HepG2 (cell line): ENCODE results near the gene TBC1D20. TPM values are rescaled to one million over a fixed set of nuclear protein-coding genes. Genes with fewer than 3 reads are reported as not detected.

Experiments used
- CENPBD1 ChIP-seq: sonication (generic); formaldehyde crosslinking; IDR thresholded peaks from 2 replicates; pipeline ENCODE4 v1.8.0; 2022; ENCODE audit warnings: missing genetic modification reagents, low read depth, mild to moderate bottlenecking, borderline replicate concordance
- DMTF1 ChIP-seq: sonication (generic); formaldehyde crosslinking; IDR thresholded peaks from 2 replicates; pipeline ENCODE4 v1.4.0; 2020; ENCODE audit warnings: mild to moderate bottlenecking, missing genetic modification reagents
- DPF2 ChIP-seq: sonication (generic); formaldehyde crosslinking; IDR thresholded peaks from 2 replicates; pipeline ENCODE4 v1.4.0; 2020; ENCODE audit warnings: mild to moderate bottlenecking, low read depth, missing genetic modification reagents, borderline replicate concordance
- GATAD2A ChIP-seq: IDR thresholded peaks from 2 replicates; pipeline ENCODE4 v1.6.1; 2016
- HNF1B ChIP-seq: sonication (generic); formaldehyde crosslinking; IDR thresholded peaks from 2 replicates; pipeline ENCODE4 v1.5.1; 2020; ENCODE audit warnings: mild to moderate bottlenecking, moderate library complexity, missing genetic modification reagents
- HOXD1 ChIP-seq: sonication (generic); formaldehyde crosslinking; IDR thresholded peaks from 2 replicates; pipeline ENCODE4 v1.5.0; 2020; ENCODE audit warnings: missing genetic modification reagents
- MTA1 ChIP-seq: sonication (generic); formaldehyde crosslinking; IDR thresholded peaks from 2 replicates; pipeline ENCODE4 v1.4.0; 2020; ENCODE audit warnings: missing genetic modification reagents, mild to moderate bottlenecking, borderline replicate concordance
- MZF1 ChIP-seq: sonication (generic); formaldehyde crosslinking; IDR thresholded peaks from 2 replicates; pipeline ENCODE4 v1.8.1; 2023; ENCODE audit warnings: mild to moderate bottlenecking, missing genetic modification reagents, borderline replicate concordance
- SKIL ChIP-seq: sonication (generic); formaldehyde crosslinking; IDR thresholded peaks from 2 replicates; pipeline ENCODE4 v1.8.0; 2022; ENCODE audit warnings: missing genetic modification reagents, mild to moderate bottlenecking, moderate library complexity, borderline replicate concordance
- SP4 ChIP-seq: sonication (generic); formaldehyde crosslinking; IDR thresholded peaks from 2 replicates; pipeline ENCODE4 v1.8.1; 2023; ENCODE audit warnings: mild to moderate bottlenecking, missing genetic modification reagents
- TCF7L2 ChIP-seq: IDR thresholded peaks from 2 replicates; pipeline ENCODE4 v1.6.1; 2011; ENCODE audit warnings: mild to moderate bottlenecking, low read depth, low read length, moderate library complexity
- TOPORS ChIP-seq: sonication (generic); formaldehyde crosslinking; IDR thresholded peaks from 2 replicates; pipeline ENCODE4 v1.8.0; 2023; ENCODE audit warnings: mild to moderate bottlenecking, missing genetic modification reagents
- ZNF431 ChIP-seq: sonication (generic); formaldehyde crosslinking; IDR thresholded peaks from 2 replicates; pipeline ENCODE4 v1.9.0; 2022; ENCODE audit warnings: missing genetic modification reagents, low read depth, mild to moderate bottlenecking, borderline replicate concordance
- ZNF552 ChIP-seq: sonication (generic); formaldehyde crosslinking; IDR thresholded peaks from 2 replicates; pipeline ENCODE4 v1.9.0; 2022; ENCODE audit warnings: missing genetic modification reagents, mild to moderate bottlenecking, borderline replicate concordance
- ZNF816 ChIP-seq: sonication (generic); formaldehyde crosslinking; IDR thresholded peaks from 2 replicates; pipeline ENCODE4 v1.8.0; 2022; ENCODE audit warnings: missing genetic modification reagents, mild to moderate bottlenecking, borderline replicate concordance
- polyA plus RNA-seq, 8 experiments: library from polyadenylated mRNA; depleted of rRNA in 3 of 8; stranded (reverse) in 7 of 8; unstranded in 1 of 8; fragments of >200 nt; fragmentation: Illumina TruSeq in 4 of 8; extraction: Trizol in 4 of 8; gene quantifications; 2 replicates each; pipeline versions ENCODE4 v1.2.1 to v1.2.3, GENCODE V29; 2011 to 2016; ENCODE audit warnings: low read depth in 4 of 8, missing spikeins in 1 of 8, mixed read lengths in 1 of 8; ENCODE audit not compliant: insufficient read depth in 1 of 8
- total RNA-seq, 5 experiments: library from RNA; depleted of rRNA; stranded (reverse); fragments of >200 nt; fragmentation: Illumina TruSeq; extraction: Trizol; gene quantifications; 2 replicates each; pipeline ENCODE4 v1.2.3, GENCODE V29; 2016; ENCODE audit warnings: low read depth in 1 of 5
- TF ChIP-seq, protein P1 (sequence below): sonication (generic); formaldehyde crosslinking; IDR thresholded peaks from 2 replicates; pipeline ENCODE4 v1.4.0; 2020; ENCODE audit warnings: missing genetic modification reagents

TBC1D20 gene
- total and polyA plus RNA-seq, 2 of the 13 experiments (the other 11 are each of a cell fraction or from before 2014, with no cell fraction given) = 36.6 to 47.1 TPM

DNA sequence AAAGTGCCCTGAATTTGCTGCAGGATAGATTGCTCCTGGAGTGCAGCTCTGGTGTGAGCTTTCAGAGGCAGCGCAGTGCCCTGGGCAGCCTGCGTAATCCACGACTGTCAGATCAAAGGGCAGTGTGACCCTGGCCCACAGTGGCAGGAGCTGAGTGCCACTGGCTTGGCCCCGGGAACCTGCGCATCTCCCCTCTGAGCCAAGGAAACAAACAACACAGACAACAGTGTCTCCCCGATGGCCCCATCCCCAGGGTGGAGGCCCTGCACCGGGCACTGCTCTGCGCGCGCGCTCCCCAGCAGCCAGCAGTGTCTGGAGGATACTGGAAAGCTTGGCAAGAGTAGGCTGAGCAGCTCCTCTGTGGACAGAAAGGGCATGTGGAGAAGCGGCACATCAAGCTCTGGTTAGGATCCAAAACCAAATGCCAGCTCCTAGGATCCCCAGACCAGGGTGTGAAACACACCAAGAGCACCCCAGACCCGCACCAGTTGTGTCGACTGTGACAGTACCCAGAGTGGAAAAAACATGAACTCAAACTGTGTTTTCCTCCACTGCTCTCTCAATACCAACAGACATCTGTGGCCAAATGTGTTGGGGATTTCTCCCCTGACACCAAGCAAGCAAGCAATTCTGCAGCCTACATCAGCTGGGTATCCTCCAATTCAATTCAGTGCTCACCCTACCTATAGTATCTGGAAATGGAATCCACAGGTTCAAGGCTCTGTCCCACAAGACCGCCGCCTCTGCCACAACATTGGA, 27.5 kb downstream of the TBC1D20 start (continued):
- TF ChIP-seq DMTF1 (CRISPR knock-in tag) (no peak), MTA1 (CRISPR knock-in tag) (no peak), SP4 (CRISPR knock-in tag) (no peak), HNF1B (CRISPR knock-in tag) (no peak), TOPORS (no peak), TCF7L2 (no peak), ZNF431 (CRISPR knock-in tag) (no peak), ZNF816 (CRISPR knock-in tag) (no peak), ZNF552 (CRISPR knock-in tag) (no peak), SKIL (CRISPR knock-in tag) (0 out of 2 replicates have a peak, but pooled peaks have one; percentile 27), DPF2 (no peak), CENPBD1 (CRISPR knock-in tag) (no peak), GATAD2A (CRISPR knock-in tag) (no peak), HOXD1 (CRISPR knock-in tag) (no peak), MZF1 (no peak)
- TF ChIP-seq, protein P1, sequence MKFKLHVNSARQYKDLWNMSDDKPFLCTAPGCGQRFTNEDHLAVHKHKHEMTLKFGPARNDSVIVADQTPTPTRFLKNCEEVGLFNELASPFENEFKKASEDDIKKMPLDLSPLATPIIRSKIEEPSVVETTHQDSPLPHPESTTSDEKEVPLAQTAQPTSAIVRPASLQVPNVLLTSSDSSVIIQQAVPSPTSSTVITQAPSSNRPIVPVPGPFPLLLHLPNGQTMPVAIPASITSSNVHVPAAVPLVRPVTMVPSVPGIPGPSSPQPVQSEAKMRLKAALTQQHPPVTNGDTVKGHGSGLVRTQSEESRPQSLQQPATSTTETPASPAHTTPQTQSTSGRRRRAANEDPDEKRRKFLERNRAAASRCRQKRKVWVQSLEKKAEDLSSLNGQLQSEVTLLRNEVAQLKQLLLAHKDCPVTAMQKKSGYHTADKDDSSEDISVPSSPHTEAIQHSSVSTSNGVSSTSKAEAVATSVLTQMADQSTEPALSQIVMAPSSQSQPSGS = no peak
